Heart right ventricle (tissue), 16 donors: ENCODE results near the gene SULT1C2. TPM values are rescaled to one million over a fixed set of nuclear protein-coding genes. Genes with fewer than 3 reads are reported as not detected.

ENCODE experiments used
- ATAC-seq, 8 donors: fragments of 200-7000 bp; cut with Tn5 transposase; one replicate each; pipeline ENCODE4 v1.9.1; 2020; ENCODE audit warnings: mild to moderate bottlenecking in 8 of 8, moderate library complexity in 8 of 8, moderate number of reproducible peaks in 1 of 8
- DNase-seq, 2 donors: peaks; one replicate each; pipeline ENCODE4 v3.0.0-alpha.2; 2020
- H3K27ac ChIP-seq, 10 donors: fragments of 200-600 bp; sonication (generic) in 2 of 10; one replicate each; pipeline versions ENCODE4 v1.5.0 to v1.8.0; 2020 to 2022; ENCODE audit warnings: mild to moderate bottlenecking in 3 of 10
- H3K27me3 ChIP-seq, 7 donors: fragments of 200-600 bp; one replicate each; pipeline ENCODE4 v1.8.0; 2021 to 2022; ENCODE audit warnings: mild to moderate bottlenecking in 2 of 7
- H3K36me3 ChIP-seq, 9 donors: fragments of 200-600 bp; sonication (generic) in 1 of 9; one replicate each; pipeline versions ENCODE4 v1.5.0 to v1.8.0; 2020 to 2022; ENCODE audit warnings: mild to moderate bottlenecking in 2 of 9
- H3K4me1 ChIP-seq, 9 donors: fragments of 200-600 bp; sonication (generic) in 1 of 9; one replicate each; pipeline versions ENCODE4 v1.5.0 to v1.8.0; 2020 to 2022; ENCODE audit warnings: mild to moderate bottlenecking in 4 of 9
- H3K4me3 ChIP-seq, 10 donors: fragments of 200-600 bp; sonication (generic) in 2 of 10; one replicate each; pipeline versions ENCODE4 v1.5.0 to v1.8.0; 2020 to 2022; ENCODE audit warnings: mild to moderate bottlenecking in 7 of 10, moderate library complexity in 2 of 10
- H3K9me3 ChIP-seq, 11 donors: fragments of 200-600 bp in 10 of 11; sonication (generic) in 2 of 11; one replicate each; pipeline versions ENCODE4 v1.5.0 to v1.8.0; 2013 to 2022; ENCODE audit warnings: mild to moderate bottlenecking in 2 of 11, control low read depth in 1 of 11, moderate library complexity in 1 of 11
- WGBS, 2 donors: extraction: QIAGEN DNeasy Blood & Tissue Kit; methylation state at CpG; one replicate each; pipeline ENCODE4 v1.1.7; 2013; ENCODE audit warnings: inconsistent platforms in 1 of 2; 5-methylcytosine and 5-hydroxymethylcytosine counted together
- intact Hi-C, 10 donors: fragments of 100-400 bp; cut with DNase I; formaldehyde crosslinking; loops; one replicate each; pipeline versions ENCODE4 v1.11.1 to v1.14.2; 2022
- polyA plus RNA-seq, 2 donors: library from polyadenylated mRNA; stranded (reverse); fragments of 200-250 nt; gene quantifications; one replicate each; pipeline ENCODE4 v1.2.3, GENCODE V29; 2013
- total RNA-seq, 10 donors: library from RNA; stranded (reverse); fragmentation: NEBNext Ultra II Directional in 3 of 10; extraction: Animal tissue kit (Norgen Biotek cat#: 25700) in 3 of 10; gene quantifications; one replicate each; pipeline versions ENCODE4 v1.2.1 to v1.2.4, GENCODE V29; 2021 to 2023
- TF ChIP-seq, protein P1 (sequence below), 9 donors: fragments of 200-600 bp; sonication (generic) in 2 of 9; IDR thresholded peaks; one replicate each; pipeline versions ENCODE4 v1.5.0 to v1.8.0; 2021 to 2022; ENCODE audit warnings: antibody characterized with exemption in 9 of 9, mild to moderate bottlenecking in 5 of 9, moderate library complexity in 1 of 9
- donor health status: Arrhythmogenic right ventricular cardiomyopathy.
- donor health status: ischemic (EF 13 %, LVEDD 7.1; RV severe dilation, severe dysfunction).
- donor health status: healthy with polysubstance abuse.
- donor health status: DM: no; HTN: yes; CAD: no.
- donor health status: DM: no; HTN: no; CAD: no.
- donor health status: ischemic (EF 25% LVEDD 6.9; RV normal size, moderate dysfunction).
- donor health status: ischemic (EF 25% LVEDD 5.7; RV mildly dilated, moderate dysfunction).
- donor health status: healthy.
- donor health status: DM: yes; HTN: yes; CAD: no.
- donor health status: Ischemic cardiomyopathy.
- donor health status: ischemic (EF 35%, LVEDD 5.7; RV mildly dilated, moderate dysfunction).
- donor health status: nonischemic (EF 11% LVEDD 7.7; RV severe dilation, severe dysfunction).
- donor health status: DM: yes; HTN: yes; CAD: no.
- donor health status: PGD.
- donor health status: ischemic (EF 29% LVEDD 5.4; RV normal size, mild dysfunction).
- donor health status: nonischemic (EF 23%, LVEDD 6.1; RV moderate dilation, normal function).

Gene SULT1C2
- total and polyA plus RNA-seq, 12 donors = 0.19 to 2.4 (median 1.1) TPM; not detected in 2

DNA sequence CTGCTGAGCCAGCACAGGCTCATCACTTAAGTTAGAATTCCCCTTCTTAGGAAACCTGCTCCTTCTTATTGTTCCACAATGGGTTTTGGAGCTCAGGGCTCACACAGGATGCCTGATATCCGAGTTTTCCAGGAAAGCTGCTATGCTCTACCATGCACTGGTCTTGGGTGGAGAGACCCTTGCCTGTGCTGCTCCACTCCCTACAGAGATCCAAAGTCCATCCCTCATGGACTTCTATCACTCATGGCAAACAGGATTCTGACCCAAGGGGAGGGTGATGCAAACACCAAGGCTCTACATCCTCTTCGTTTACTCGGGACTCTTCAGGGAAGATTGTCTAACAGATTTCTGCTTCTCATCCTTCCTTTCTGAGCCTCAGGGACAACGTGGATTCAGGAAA is 5.2 kb downstream of the SULT1C2 start:
- Histone ChIP-seq H3K4me1 (peaks cover 0 to 6% (median 0%) of the 10 kb centered on the region in 9 donors), H3K27ac (no peak overlapping the region), H3K36me3 (no peaks in the 10 kb centered on the region), H3K4me3 (no peak overlapping the region), H3K27me3 (no peaks in the 10 kb centered on the region), H3K9me3 (peaks cover 0 to 4% (median 0%) of the 10 kb centered on the region in 11 donors)
- ATAC-seq (no peak), DNase-seq (no peak)
- intact Hi-C loops = no loop called here
- TF ChIP-seq, protein P1, sequence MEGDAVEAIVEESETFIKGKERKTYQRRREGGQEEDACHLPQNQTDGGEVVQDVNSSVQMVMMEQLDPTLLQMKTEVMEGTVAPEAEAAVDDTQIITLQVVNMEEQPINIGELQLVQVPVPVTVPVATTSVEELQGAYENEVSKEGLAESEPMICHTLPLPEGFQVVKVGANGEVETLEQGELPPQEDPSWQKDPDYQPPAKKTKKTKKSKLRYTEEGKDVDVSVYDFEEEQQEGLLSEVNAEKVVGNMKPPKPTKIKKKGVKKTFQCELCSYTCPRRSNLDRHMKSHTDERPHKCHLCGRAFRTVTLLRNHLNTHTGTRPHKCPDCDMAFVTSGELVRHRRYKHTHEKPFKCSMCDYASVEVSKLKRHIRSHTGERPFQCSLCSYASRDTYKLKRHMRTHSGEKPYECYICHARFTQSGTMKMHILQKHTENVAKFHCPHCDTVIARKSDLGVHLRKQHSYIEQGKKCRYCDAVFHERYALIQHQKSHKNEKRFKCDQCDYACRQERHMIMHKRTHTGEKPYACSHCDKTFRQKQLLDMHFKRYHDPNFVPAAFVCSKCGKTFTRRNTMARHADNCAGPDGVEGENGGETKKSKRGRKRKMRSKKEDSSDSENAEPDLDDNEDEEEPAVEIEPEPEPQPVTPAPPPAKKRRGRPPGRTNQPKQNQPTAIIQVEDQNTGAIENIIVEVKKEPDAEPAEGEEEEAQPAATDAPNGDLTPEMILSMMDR (IDR thresholded peaks at IDR 0.05) = no peak
- WGBS, 2 donors = 56 to 63% methylated on average over 4 of the region's 4 CpGs

DNA sequence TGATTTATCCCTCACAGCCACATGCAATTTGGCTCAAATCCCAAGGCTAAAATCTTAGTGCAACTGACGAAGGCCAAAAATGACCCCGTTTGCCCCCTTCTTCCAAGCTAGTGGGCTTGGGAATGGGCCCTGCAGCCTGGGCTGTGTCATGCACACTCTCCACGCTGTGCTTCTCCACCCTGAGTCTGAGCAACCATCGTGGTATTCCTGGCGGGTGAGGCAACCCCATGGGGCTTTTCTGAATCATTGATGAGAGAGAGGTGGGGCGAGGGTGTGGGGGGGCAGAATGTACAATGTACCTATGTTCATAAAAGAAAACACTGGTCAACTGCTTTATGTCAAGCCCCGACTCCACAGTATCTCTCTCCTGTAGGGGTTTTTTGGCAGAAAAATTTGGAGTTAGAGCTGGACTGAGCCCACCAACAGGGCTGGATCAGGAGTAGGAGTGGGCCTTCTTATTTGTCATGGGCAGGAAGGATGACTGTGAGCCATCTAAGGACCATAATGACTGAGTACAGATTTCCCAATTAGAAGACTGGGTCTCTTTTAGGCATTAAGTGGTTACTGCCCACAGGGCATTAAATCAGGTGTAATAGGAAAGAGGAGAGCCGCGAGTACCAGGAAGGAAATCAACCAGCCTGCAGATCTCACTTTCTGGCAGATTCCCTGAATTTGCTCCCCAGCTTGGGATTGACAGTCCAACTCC is 8.9 kb downstream of the SULT1C2 start:
- TF ChIP-seq, protein P1 (IDR thresholded peaks at IDR 0.05) = no peak
- Histone ChIP-seq H3K36me3 (no peaks in the 10 kb centered on the region), H3K4me3 (no peak overlapping the region), H3K4me1 (no peaks in the 10 kb centered on the region), H3K9me3 (peaks cover 0 to 4% (median 0%) of the 10 kb centered on the region in 11 donors), H3K27me3 (no peaks in the 10 kb centered on the region), H3K27ac (no peak overlapping the region)
- 79 to 82% methylated on average over 9 of the region's 9 CpGs for WGBS, 2 donors
- intact Hi-C loops = no loop called here
- no peak for DNase-seq
- no peak for ATAC-seq

DNA sequence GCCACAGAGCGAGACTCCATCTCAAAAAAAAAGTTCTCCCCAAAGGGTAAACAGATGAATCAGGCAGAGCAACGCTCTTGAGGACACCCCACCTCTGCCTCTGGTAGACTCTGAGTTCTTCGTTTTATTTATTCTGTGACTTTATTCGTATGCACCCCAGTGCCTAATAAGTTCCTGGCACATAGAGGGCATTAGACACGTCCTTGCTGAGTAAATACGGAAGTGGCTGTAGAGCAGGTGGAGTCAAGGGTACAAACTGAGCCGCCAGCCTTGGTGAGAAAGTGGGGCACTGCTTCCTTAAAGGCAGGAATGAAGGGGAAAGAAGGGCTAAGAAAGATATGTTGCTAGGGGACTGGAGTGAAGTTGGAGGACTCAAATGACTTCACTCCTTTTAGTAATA is 12.9 kb downstream of the SULT1C2 start:
- intact Hi-C loops = no loop called here
- no peaks in the 10 kb centered on the region for H3K36me3 ChIP-seq
- DNase-seq (no peak), ATAC-seq (no peak)
- TF ChIP-seq, protein P1 (IDR thresholded peaks at IDR 0.05) = no peak
- H3K4me1 ChIP-seq = no peaks in the 10 kb centered on the region
- WGBS, 2 donors = 89 to 94% methylated on average over 7 of the region's 7 CpGs
- H3K9me3 ChIP-seq = peaks cover 0 to 4% (median 0%) of the 10 kb centered on the region in 11 donors
- no peak overlapping the region for H3K4me3 ChIP-seq
- no peak overlapping the region for H3K27ac ChIP-seq
- peaks cover 0 to 3% (median 0%) of the 10 kb centered on the region in 7 donors for H3K27me3 ChIP-seq

DNA sequence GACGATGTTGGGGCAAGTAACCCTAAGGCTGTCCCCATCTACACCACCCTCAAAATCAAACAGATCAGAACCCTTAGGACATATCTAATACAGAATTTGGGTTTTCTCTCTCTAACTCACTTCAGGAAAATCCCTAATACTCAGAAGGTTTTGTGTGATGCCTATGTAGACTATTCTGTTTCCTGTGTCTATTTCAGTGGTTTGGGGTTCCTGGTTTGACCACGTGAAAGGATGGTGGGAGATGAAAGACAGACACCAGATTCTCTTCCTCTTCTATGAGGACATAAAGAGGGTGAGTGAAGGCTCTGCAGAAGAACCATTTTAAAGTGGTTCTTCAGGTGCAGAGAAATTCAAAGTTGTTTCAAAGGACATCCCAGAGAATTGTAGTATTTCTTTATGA is 16.3 kb downstream of the SULT1C2 start:
- ATAC-seq = no peak
- TF ChIP-seq, protein P1 (IDR thresholded peaks at IDR 0.05) = no peak
- 69 to 75% methylated on average over 2 of the region's 2 CpGs for WGBS, 2 donors

More for the DNA sequence above, 16.3 kb downstream of the SULT1C2 start:
- peaks cover 0 to 4% (median 0%) of the 10 kb centered on the region in 7 donors for H3K27me3 ChIP-seq
- H3K27ac ChIP-seq = no peak overlapping the region
- intact Hi-C loops = no loop called here
- no peaks in the 10 kb centered on the region for H3K36me3 ChIP-seq
- DNase-seq = no peak
- H3K4me3 ChIP-seq = no peak overlapping the region
- no peaks in the 10 kb centered on the region for H3K9me3 ChIP-seq
- no peaks in the 10 kb centered on the region for H3K4me1 ChIP-seq
